MCF 10A (cell line): ENCODE data around the gene CCDC86. TPM values are rescaled to one million over a fixed set of nuclear protein-coding genes. Genes with fewer than 3 reads are reported as not detected.

ENCODE experiments used
- BruUV-seq: library from RNA; stranded (reverse); fragments of 400-500 nt; replicated peaks from 2 replicates; lab custom pipeline; 2021; lab: Mats Ljungman, UMichigan
- CTCF ChIA-PET: fragments of 300-600 bp; sonication (Branson Sonifier 250); formaldehyde crosslinking; extraction: SDS; loops from one replicate; lab custom pipeline; 2021; ENCODE audit warnings: antibody characterized with exemption, inconsistent platforms; lab: Yijun Ruan, JAX
- POLR2A ChIA-PET: fragments of 300-600, 350-650 bp; sonication (Branson Sonifier 250); formaldehyde crosslinking; extraction: SDS; loops from one replicate; lab custom pipeline; 2020; ENCODE audit warnings: antibody characterized with exemption, inconsistent platforms; lab: Yijun Ruan, JAX
- DNase-seq: peaks from one replicate; pipeline ENCODE4 v3.0.0-alpha.2; 2018; ENCODE audit not compliant: unreplicated experiment
- H3K27ac Mint-ChIP-seq: one replicate; pipeline ENCODE4 v1.8.0; 2022; ENCODE audit warnings: mild to moderate bottlenecking, low read depth, mixed read lengths; ENCODE audit not compliant: unreplicated experiment
- H3K27me3 Mint-ChIP-seq: one replicate; pipeline ENCODE4 v1.8.0; 2022; ENCODE audit warnings: mixed read lengths; ENCODE audit not compliant: insufficient read depth, unreplicated experiment
- H3K36me3 Mint-ChIP-seq: one replicate; pipeline ENCODE4 v1.8.0; 2022; ENCODE audit warnings: mild to moderate bottlenecking, moderate library complexity, mixed read lengths; ENCODE audit not compliant: insufficient read depth, unreplicated experiment
- H3K4me1 Mint-ChIP-seq: one replicate; pipeline ENCODE4 v1.8.0; 2022; ENCODE audit warnings: mixed read lengths; ENCODE audit not compliant: insufficient read depth, unreplicated experiment
- H3K4me3 Mint-ChIP-seq: one replicate; pipeline ENCODE4 v1.8.0; 2022; ENCODE audit warnings: mild to moderate bottlenecking, moderate library complexity, mixed read lengths; ENCODE audit not compliant: unreplicated experiment
- H3K9me3 Mint-ChIP-seq: one replicate; pipeline ENCODE4 v1.8.0; 2022; ENCODE audit warnings: mixed read lengths; ENCODE audit not compliant: unreplicated experiment
- CTCF ChIP-seq: fragments of 200-600 bp; IDR thresholded peaks from one replicate; pipeline ENCODE4 v1.8.0; 2022; ENCODE audit warnings: antibody characterized with exemption, mild to moderate bottlenecking; ENCODE audit not compliant: unreplicated experiment
- intact Hi-C: fragments of 100-400 bp; cut with micrococcal nuclease; formaldehyde crosslinking; loops from 2 replicates; pipeline ENCODE4 v1.14.1; 2022
- total RNA-seq: library from RNA; stranded (reverse); gene quantifications from 2 replicates; pipeline ENCODE4 v1.2.3, GENCODE V29; 2022

The CCDC86 gene
- total RNA-seq, 1 experiment from 2014 or later = 57.8 TPM

DNA sequence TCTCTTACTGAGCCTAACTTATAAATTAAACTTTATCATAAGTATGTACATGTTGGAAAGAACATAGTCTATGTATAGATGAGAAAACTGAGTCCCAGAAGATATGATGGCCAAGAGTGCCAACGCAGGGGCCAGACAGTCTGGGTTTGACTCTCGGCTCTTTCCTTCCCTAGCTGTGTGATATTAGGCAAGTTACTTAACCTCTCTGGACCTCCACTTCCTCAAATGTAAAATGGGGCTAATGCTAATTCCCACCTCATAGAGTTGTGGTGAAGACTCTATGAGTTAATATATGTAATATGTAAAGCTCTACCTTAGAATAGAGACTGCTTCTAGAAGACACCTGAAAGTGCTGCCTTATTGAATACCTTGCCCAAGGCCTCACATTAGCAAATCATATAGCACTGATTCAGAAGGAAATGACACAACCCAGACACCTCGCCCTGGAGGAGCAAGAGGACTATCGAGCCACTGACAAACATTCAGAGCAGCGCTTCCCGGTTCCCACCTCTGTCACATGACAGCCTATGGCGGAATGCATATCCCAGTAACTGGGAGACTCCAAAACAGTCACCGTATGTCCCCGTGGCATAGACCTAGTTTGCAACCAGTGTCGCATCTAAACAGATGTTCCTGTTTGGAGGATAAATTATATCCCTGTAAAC is 11.3 kb upstream of the CCDC86 start:
- Mint-ChIP-seq H3K9me3 (no peaks in the 10 kb centered on the region), H3K4me1 (peaks cover 17% of the 10 kb centered on the region), H3K36me3 (no peaks in the 10 kb centered on the region), H3K27me3 (peaks cover 8% of the 10 kb centered on the region), H3K27ac (no peak overlapping the region), H3K4me3 (peak overlapping the region; percentile 35)
- CTCF ChIA-PET = interaction anchor here (0.5 to 7.6 kb wide), 55 partner anchors 9 to 634 kb away, joined by 3 to 163 read pairs (median 5); partner anchors contain the start of genes TMEM109 and ZP1
- BruUV-seq = no TSS peak
- no peak for DNase-seq
- intact Hi-C loops = loop anchor here (1.0 to 2.0 kb wide), 6 partner anchors 56 to 357 kb away; no protein-coding TSS in a partner anchor
- POLR2A ChIA-PET = interaction anchor here (0.6 to 2.4 kb wide), 11 partner anchors 11 to 305 kb away, joined by 3 to 16 read pairs (median 7); partner anchors contain the start of genes PRPF19 and TMEM109
- TF ChIP-seq CTCF = no peak

- Mint-ChIP-seq H3K36me3 (no peaks in the 10 kb centered on the region), H3K27me3 (peaks cover 8% of the 10 kb centered on the region), H3K27ac (no peak overlapping the region), H3K4me3 (peak overlapping the region; percentile 35), H3K4me1 (peaks cover 21% of the 10 kb centered on the region), H3K9me3 (no peaks in the 10 kb centered on the region)
- intact Hi-C loops = loop anchor here (1.0 to 2.0 kb wide), 6 partner anchors 56 to 356 kb away; no protein-coding TSS in a partner anchor
- no TSS peak for BruUV-seq
- peak; percentile 83 for DNase-seq
- TF ChIP-seq CTCF = peak; percentile 92
- CTCF ChIA-PET = interaction anchor here (0.5 to 7.6 kb wide), 60 partner anchors 8 to 554 kb away, joined by 3 to 163 read pairs (median 5); partner anchors contain the start of genes TMEM109 and ZP1
- POLR2A ChIA-PET = interaction anchor here (0.6 to 2.4 kb wide), 12 partner anchors 10 to 567 kb away, joined by 3 to 16 read pairs (median 6); partner anchors contain the start of genes PRPF19 and TMEM109
Observed at GRCh38 chr11:60831143-60831500, 10.8 kb upstream of the CCDC86 start.

DNA sequence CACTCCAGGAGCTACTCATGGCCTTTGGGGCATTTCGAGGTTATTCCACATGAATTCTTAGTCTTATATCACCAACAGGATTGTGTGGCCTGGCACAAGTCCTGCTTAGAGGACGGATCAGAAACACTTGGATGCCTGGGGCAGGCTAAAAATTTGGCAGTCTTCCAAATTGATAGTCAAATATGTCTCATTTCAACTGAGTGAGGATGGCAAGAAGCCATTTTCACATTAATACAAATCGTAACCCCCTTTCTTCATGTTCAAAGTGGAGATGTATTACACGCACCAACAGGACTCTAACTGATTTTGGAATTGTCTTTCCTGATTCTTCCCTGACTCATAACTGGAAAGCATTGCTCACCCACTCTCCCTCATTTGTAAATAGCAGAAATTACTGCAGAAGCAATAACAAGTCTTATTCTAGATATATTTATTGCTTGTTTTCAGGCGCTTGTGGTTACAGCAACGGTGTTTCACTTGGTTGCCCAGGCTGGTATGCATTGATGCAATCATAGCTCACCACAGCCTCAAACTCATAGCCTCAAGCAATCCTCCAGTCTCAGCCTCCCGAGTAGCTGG is 10.3 kb upstream of the CCDC86 start:
- TF ChIP-seq CTCF = no peak
- no TSS peak for BruUV-seq
- intact Hi-C loops = loop anchor here (1.0 to 2.0 kb wide), 6 partner anchors 56 to 356 kb away; no protein-coding TSS in a partner anchor
- Mint-ChIP-seq H3K27me3 (peaks cover 8% of the 10 kb centered on the region), H3K36me3 (no peaks in the 10 kb centered on the region), H3K9me3 (no peaks in the 10 kb centered on the region), H3K4me3 (no peak overlapping the region), H3K4me1 (peaks cover 21% of the 10 kb centered on the region), H3K27ac (no peak overlapping the region)
- peak; percentile 52 for DNase-seq
- POLR2A ChIA-PET = interaction anchor here (0.8 to 2.4 kb wide), 10 partner anchors 10 to 567 kb away, joined by 3 to 16 read pairs (median 7); partner anchors contain the start of genes PRPF19 and TMEM109
- CTCF ChIA-PET = interaction anchor here (0.5 to 7.6 kb wide), 59 partner anchors 9 to 553 kb away, joined by 3 to 163 read pairs (median 5); partner anchors contain the start of genes MS4A10, TMEM109 and ZP1
